ENCODE measurements around the gene KMT2B.

The KMT2B gene

GRCh38 chr19:35670686-35671085 lies 47.1 kb upstream of the KMT2B start:
- no peaks in the 10 kb centered on the region for H3K79me2 ChIP-seq (ENCODE audit: low read length)
- H3K27me3 ChIP-seq (replicated peaks; ENCODE audit: insufficient read depth, low read length): peaks cover 59% of the 10 kb centered on the region
- no peak for DNase-seq
- H4K20me1 ChIP-seq (ENCODE audit: insufficient read depth, low read length): no peaks in the 10 kb centered on the region
- H3K4me1 ChIP-seq (ENCODE audit: low read length): no peaks in the 10 kb centered on the region
- H2AFZ ChIP-seq (ENCODE audit: low read length): no peak overlapping the region
- no peak overlapping the region for H3K9ac ChIP-seq (ENCODE audit: low read length)
- TF ChIP-seq EZH2 (optimal IDR thresholded peaks at IDR 0.05; ENCODE audit: low read depth, low read length) (no peak), CTCF (IDR thresholded peaks at IDR 0.05; ENCODE audit: low read length) (no peak), EZH2phosphoT487 (IDR thresholded peaks at IDR 0.05; ENCODE audit: low read length) (no peak)
- H3K4me3 ChIP-seq (ENCODE audit: low read length): no peak overlapping the region
- H3K27ac ChIP-seq (ENCODE audit: low read length): no peak overlapping the region
- H3K4me2 ChIP-seq (ENCODE audit: low read depth, low read length): no peak overlapping the region
- no peaks in the 10 kb centered on the region for H3K36me3 ChIP-seq (replicated peaks; ENCODE audit: insufficient read depth, low read length)
- H3K9me3 ChIP-seq (replicated peaks; ENCODE audit: insufficient read depth, low read length): no peaks in the 10 kb centered on the region
- H3K9me2 ChIP-seq (replicated peaks; ENCODE audit: insufficient read depth, low read length): no peaks in the 10 kb centered on the region
- H3F3A ChIP-seq (ENCODE audit: insufficient read depth, low read length): no peaks in the 10 kb centered on the region

GRCh38 chr19:35671818-35672217 lies 46.0 kb upstream of the KMT2B start:
- no peak for DNase-seq

GRCh38 chr19:35673121-35673804 lies 44.5 kb upstream of the KMT2B start:
- peak overlapping the region; percentile 68; the same call in 1 of the 2 replicates for H3K4me2 ChIP-seq (ENCODE audit: low read depth, low read length)
- H3K27ac ChIP-seq (ENCODE audit: low read length): no peak overlapping the region
- no peaks in the 10 kb centered on the region for H3K9me2 ChIP-seq (replicated peaks; ENCODE audit: insufficient read depth, low read length)
- DNase-seq: peak; percentile 53
- H3K36me3 ChIP-seq (replicated peaks; ENCODE audit: insufficient read depth, low read length): no peaks in the 10 kb centered on the region
- H4K20me1 ChIP-seq (ENCODE audit: insufficient read depth, low read length): no peaks in the 10 kb centered on the region
- H3F3A ChIP-seq (ENCODE audit: insufficient read depth, low read length): no peaks in the 10 kb centered on the region
- no peak for TF ChIP-seq CTCF (IDR thresholded peaks at IDR 0.05; ENCODE audit: low read length)
- TF ChIP-seq EZH2 (optimal IDR thresholded peaks at IDR 0.05; ENCODE audit: low read depth, low read length): no peak
- TF ChIP-seq EZH2phosphoT487 (IDR thresholded peaks at IDR 0.05; ENCODE audit: low read length): no peak
- no peaks in the 10 kb centered on the region for H3K4me1 ChIP-seq (ENCODE audit: low read length)
- H3K27me3 ChIP-seq (replicated peaks; ENCODE audit: insufficient read depth, low read length): peaks cover 78% of the 10 kb centered on the region
- peak overlapping the region; percentile 57 for H2AFZ ChIP-seq (ENCODE audit: low read length)
- peak overlapping the region; percentile 48 for H3K4me3 ChIP-seq (ENCODE audit: low read length)
- H3K9ac ChIP-seq (ENCODE audit: low read length): no peak overlapping the region
- H3K9me3 ChIP-seq (replicated peaks; ENCODE audit: insufficient read depth, low read length): no peaks in the 10 kb centered on the region
- no peaks in the 10 kb centered on the region for H3K79me2 ChIP-seq (ENCODE audit: low read length)

More at GRCh38 chr19:35671818-35672217, 46.0 kb upstream of the KMT2B start:
- Histone ChIP-seq H3K9me3 (replicated peaks; ENCODE audit: insufficient read depth, low read length) (no peaks in the 10 kb centered on the region), H3K9me2 (replicated peaks; ENCODE audit: insufficient read depth, low read length) (no peaks in the 10 kb centered on the region), H3K27ac (ENCODE audit: low read length) (no peak overlapping the region), H4K20me1 (ENCODE audit: insufficient read depth, low read length) (no peaks in the 10 kb centered on the region), H3K9ac (ENCODE audit: low read length) (no peak overlapping the region), H2AFZ (ENCODE audit: low read length) (no peak overlapping the region), H3K36me3 (replicated peaks; ENCODE audit: insufficient read depth, low read length) (no peaks in the 10 kb centered on the region), H3F3A (ENCODE audit: insufficient read depth, low read length) (no peaks in the 10 kb centered on the region), H3K79me2 (ENCODE audit: low read length) (no peaks in the 10 kb centered on the region), H3K4me3 (ENCODE audit: low read length) (no peak overlapping the region), H3K4me2 (ENCODE audit: low read depth, low read length) (no peak overlapping the region), H3K4me1 (ENCODE audit: low read length) (no peaks in the 10 kb centered on the region), H3K27me3 (replicated peaks; ENCODE audit: insufficient read depth, low read length) (peaks cover 70% of the 10 kb centered on the region)
- TF ChIP-seq EZH2phosphoT487 (IDR thresholded peaks at IDR 0.05; ENCODE audit: low read length) (no peak), EZH2 (optimal IDR thresholded peaks at IDR 0.05; ENCODE audit: low read depth, low read length) (no peak), CTCF (IDR thresholded peaks at IDR 0.05; ENCODE audit: low read length) (no peak)
